NCI-H2029 (cell line): ENCODE results near the gene XPC.

Experiments used
- DNase-seq: peaks from one replicate; lab custom pipeline; 2025; lab: John Stamatoyannopoulos, UW

Gene XPC

GRCh38 chr3:14206548-14207177 is 28.3 kb upstream of the XPC start:
- no peak for DNase-seq

GRCh38 chr3:14204515-14205284 is 26.3 kb upstream of the XPC start:
- no peak for DNase-seq

GRCh38 chr3:14203521-14204079 is 25.2 kb upstream of the XPC start:
- DNase-seq, result peak; percentile 51

GRCh38 chr3:14202874-14203520 is 24.6 kb upstream of the XPC start:
- DNase-seq, result no peak

GRCh38 chr3:14201940-14202684 is 23.7 kb upstream of the XPC start:
- no peak for DNase-seq

- no peak for DNase-seq
Measured at GRCh38 chr3:14200841-14201240, 22.4 kb upstream of the XPC start.

- DNase-seq, result no peak
Measured at GRCh38 chr3:14200276-14200675, 21.9 kb upstream of the XPC start.

- no peak for DNase-seq
Measured at GRCh38 chr3:14199641-14200040, 21.2 kb upstream of the XPC start.

- DNase-seq, result no peak
Measured at GRCh38 chr3:14194865-14195264, 16.5 kb upstream of the XPC start.

- DNase-seq, result no peak
Measured at GRCh38 chr3:14188041-14188754, 9.8 kb upstream of the XPC start.

GRCh38 chr3:14186854-14187458 is 8.6 kb upstream of the XPC start:
- DNase-seq, result no peak

- DNase-seq, result no peak
Measured at GRCh38 chr3:14183015-14183577, 4.7 kb upstream of the XPC start.

GRCh38 chr3:14181253-14181652 is 2.9 kb upstream of the XPC start:
- DNase-seq, result no peak

GRCh38 chr3:14179795-14180194 is 1.4 kb upstream of the XPC start:
- no peak for DNase-seq

- DNase-seq, result no peak
Measured at GRCh38 chr3:14179114-14179465, 689 bp upstream of the XPC start.

GRCh38 chr3:14177580-14178246 is 688 bp downstream of the XPC start:
- peak; percentile 51 for DNase-seq

GRCh38 chr3:14175383-14176037 is 2.9 kb downstream of the XPC start:
- no peak for DNase-seq

- no peak for DNase-seq
Measured at GRCh38 chr3:14174483-14174882, 3.9 kb downstream of the XPC start.

GRCh38 chr3:14172496-14172895 is 5.9 kb downstream of the XPC start:
- DNase-seq, result no peak
